ENCODE results near the gene INF2. TPM values are rescaled to one million over a fixed set of nuclear protein-coding genes. Genes with fewer than 3 reads are reported as not detected.
A peak's percentile ranks its signal among the peaks of the same experiment; 100 is the strongest.

INF2 gene
- total RNA-seq, 1 experiment from 2014 or later = 113 TPM

DNA sequence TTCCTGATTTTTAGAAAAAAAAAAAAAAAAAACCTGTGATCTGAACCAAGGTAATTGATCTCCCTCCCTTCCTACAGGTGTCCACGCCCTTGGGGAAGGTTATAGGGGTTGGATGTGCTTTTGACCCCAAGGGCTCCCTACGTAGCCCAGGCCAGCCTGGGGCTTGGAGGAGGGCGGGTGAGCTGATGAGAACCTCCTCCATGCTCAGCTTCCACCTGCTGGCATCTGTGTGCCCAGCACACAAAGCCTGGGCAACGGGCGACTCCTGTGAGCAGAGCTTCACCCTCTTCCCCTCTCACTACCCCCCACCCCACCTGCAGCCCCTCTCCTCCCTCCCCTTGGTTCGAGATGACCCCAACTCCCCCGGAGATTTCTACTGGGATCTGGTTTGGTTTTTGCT is 25.3 kb upstream of the INF2 start:
- Histone ChIP-seq H3F3A (ENCODE audit: insufficient read depth, low read depth) (peaks cover 3% of the 10 kb centered on the region; the same call in 1 of the 2 replicates), H3K4me1 (replicated peaks; ENCODE audit: insufficient read depth) (peaks cover 14% of the 10 kb centered on the region), H3K9me2 (ENCODE audit: insufficient read depth) (no peaks in the 10 kb centered on the region), H2AFZ (no peak overlapping the region), H3K79me2 (ENCODE audit: low read depth) (no peaks in the 10 kb centered on the region), H3K36me3 (ENCODE audit: low read depth) (no peaks in the 10 kb centered on the region), H4K20me1 (ENCODE audit: insufficient read depth) (no peaks in the 10 kb centered on the region), H3K27me3 (ENCODE audit: insufficient read depth, low read depth) (peaks cover 17% of the 10 kb centered on the region; the same call in 1 of the 2 replicates), H3K27ac (no peak overlapping the region), H3K4me3 (no peak overlapping the region), H3K9me3 (ENCODE audit: insufficient read depth, low read depth) (no peaks in the 10 kb centered on the region), H3K4me2 (no peak overlapping the region)
- no TSS peak for BruUV-seq (replicated peaks)
- intact Hi-C loops (cut with micrococcal nuclease; ENCODE audit: unreplicated experiment) = no loop called here
- POLR2A ChIA-PET (ENCODE audit: unreplicated experiment) = interaction anchor here (0.6 kb wide), 1 partner anchor 16 kb away, joined by 3 read pairs; no protein-coding TSS in a partner anchor
- DNase-seq = peak in 1 of 2 experiments; percentile 10
- CTCF ChIA-PET = interaction anchor here (0.5 kb wide), 1 partner anchor 836 kb away, joined by 4 read pairs; no protein-coding TSS in a partner anchor
- TF ChIP-seq, protein P1, sequence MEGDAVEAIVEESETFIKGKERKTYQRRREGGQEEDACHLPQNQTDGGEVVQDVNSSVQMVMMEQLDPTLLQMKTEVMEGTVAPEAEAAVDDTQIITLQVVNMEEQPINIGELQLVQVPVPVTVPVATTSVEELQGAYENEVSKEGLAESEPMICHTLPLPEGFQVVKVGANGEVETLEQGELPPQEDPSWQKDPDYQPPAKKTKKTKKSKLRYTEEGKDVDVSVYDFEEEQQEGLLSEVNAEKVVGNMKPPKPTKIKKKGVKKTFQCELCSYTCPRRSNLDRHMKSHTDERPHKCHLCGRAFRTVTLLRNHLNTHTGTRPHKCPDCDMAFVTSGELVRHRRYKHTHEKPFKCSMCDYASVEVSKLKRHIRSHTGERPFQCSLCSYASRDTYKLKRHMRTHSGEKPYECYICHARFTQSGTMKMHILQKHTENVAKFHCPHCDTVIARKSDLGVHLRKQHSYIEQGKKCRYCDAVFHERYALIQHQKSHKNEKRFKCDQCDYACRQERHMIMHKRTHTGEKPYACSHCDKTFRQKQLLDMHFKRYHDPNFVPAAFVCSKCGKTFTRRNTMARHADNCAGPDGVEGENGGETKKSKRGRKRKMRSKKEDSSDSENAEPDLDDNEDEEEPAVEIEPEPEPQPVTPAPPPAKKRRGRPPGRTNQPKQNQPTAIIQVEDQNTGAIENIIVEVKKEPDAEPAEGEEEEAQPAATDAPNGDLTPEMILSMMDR (conservative IDR thresholded peaks at IDR 0.05) = no peak
- no peak for TF ChIP-seq EZH2 (IDR thresholded peaks at IDR 0.05; ENCODE audit: low read depth)

- Histone ChIP-seq H3K79me2 (ENCODE audit: low read depth) (no peaks in the 10 kb centered on the region), H3K27ac (no peak overlapping the region), H3K4me3 (no peak overlapping the region), H3K9me2 (ENCODE audit: insufficient read depth) (no peaks in the 10 kb centered on the region), H3K4me1 (replicated peaks; ENCODE audit: insufficient read depth) (peaks cover 14% of the 10 kb centered on the region), H3K27me3 (ENCODE audit: insufficient read depth, low read depth) (peaks cover 12% of the 10 kb centered on the region; the same call in 1 of the 2 replicates), H3K36me3 (ENCODE audit: low read depth) (no peaks in the 10 kb centered on the region), H3K9me3 (ENCODE audit: insufficient read depth, low read depth) (no peaks in the 10 kb centered on the region), H2AFZ (no peak overlapping the region), H3K4me2 (no peak overlapping the region), H4K20me1 (ENCODE audit: insufficient read depth) (no peaks in the 10 kb centered on the region), H3F3A (ENCODE audit: insufficient read depth, low read depth) (peaks cover 3% of the 10 kb centered on the region; the same call in 1 of the 2 replicates)
- no TSS peak for BruUV-seq (replicated peaks)
- TF ChIP-seq EZH2 (IDR thresholded peaks at IDR 0.05; ENCODE audit: low read depth) = no peak
- TF ChIP-seq, protein P1 (conservative IDR thresholded peaks at IDR 0.05) = no peak
- DNase-seq = no peak
- intact Hi-C loops (cut with micrococcal nuclease; ENCODE audit: unreplicated experiment) = no loop called here
- POLR2A ChIA-PET (ENCODE audit: unreplicated experiment) = interaction anchor here (0.5 to 0.6 kb wide), 2 partner anchors 13 to 16 kb away, joined by 3 to 4 read pairs; no protein-coding TSS in a partner anchor
- CTCF ChIA-PET = no interaction called here
These were observed 24.8 kb upstream of the INF2 start for GRCh38 chr14:104664588-104664987.

DNA sequence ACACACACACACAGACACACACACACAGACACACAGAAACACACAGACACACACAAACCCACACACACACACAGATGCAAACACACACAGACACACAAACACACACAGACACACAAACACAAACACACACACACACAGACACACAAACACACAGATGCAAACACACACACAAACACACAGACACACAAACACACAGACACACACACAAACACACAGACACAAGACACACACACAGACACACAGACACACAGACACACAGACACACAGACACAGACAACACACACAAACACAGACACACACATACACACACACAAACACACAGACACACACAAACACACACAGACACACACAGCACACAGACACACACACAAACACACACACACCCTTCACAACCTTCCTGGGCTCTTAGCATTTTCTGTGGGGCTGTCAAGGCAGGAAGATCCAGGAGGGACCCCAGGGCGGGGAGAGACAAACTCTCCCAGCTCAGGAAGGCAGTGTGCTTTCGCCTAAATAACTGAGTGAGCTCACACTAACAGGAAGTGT is 24.2 kb upstream of the INF2 start:
- Histone ChIP-seq H3K4me3 (no peak overlapping the region), H3K79me2 (ENCODE audit: low read depth) (no peaks in the 10 kb centered on the region), H3K4me1 (replicated peaks; ENCODE audit: insufficient read depth) (peaks cover 14% of the 10 kb centered on the region), H3K27ac (no peak overlapping the region), H3F3A (ENCODE audit: insufficient read depth, low read depth) (peaks cover 3% of the 10 kb centered on the region; the same call in 1 of the 2 replicates), H4K20me1 (ENCODE audit: insufficient read depth) (no peaks in the 10 kb centered on the region), H3K9me2 (ENCODE audit: insufficient read depth) (no peaks in the 10 kb centered on the region), H2AFZ (peak overlapping the region; percentile 22; the same call in 1 of the 2 replicates), H3K4me2 (peak overlapping the region; percentile 49), H3K36me3 (ENCODE audit: low read depth) (no peaks in the 10 kb centered on the region), H3K27me3 (ENCODE audit: insufficient read depth, low read depth) (peaks cover 7% of the 10 kb centered on the region; the same call in 1 of the 2 replicates), H3K9me3 (ENCODE audit: insufficient read depth, low read depth) (no peaks in the 10 kb centered on the region)
- TF ChIP-seq EZH2 (IDR thresholded peaks at IDR 0.05; ENCODE audit: low read depth) = no peak
- TF ChIP-seq, protein P1 (conservative IDR thresholded peaks at IDR 0.05) = no peak
- POLR2A ChIA-PET (ENCODE audit: unreplicated experiment) = interaction anchor here (0.5 to 1.4 kb wide), 4 partner anchors 13 to 30 kb away, joined by 3 to 25 read pairs (median 6); no protein-coding TSS in a partner anchor
- CTCF ChIA-PET = interaction anchor here (1.7 kb wide), 1 partner anchor 16 kb away, joined by 11 read pairs; no protein-coding TSS in a partner anchor
- BruUV-seq (replicated peaks) = no TSS peak
- no peak for DNase-seq
- intact Hi-C loops (cut with micrococcal nuclease; ENCODE audit: unreplicated experiment) = loop anchor here (5.0 kb wide), 2 partner anchors 42 to 687 kb away; no protein-coding TSS in a partner anchor

Measured in PC-9 (cell line).